HepG2 (cell line): ENCODE data around the gene ZBTB7B. TPM values are rescaled to one million over a fixed set of nuclear protein-coding genes. Genes with fewer than 3 reads are reported as not detected.

ENCODE experiments used
- DPF2 ChIP-seq: sonication (generic); formaldehyde crosslinking; IDR thresholded peaks from 2 replicates; pipeline ENCODE4 v1.4.0; 2020; ENCODE audit warnings: mild to moderate bottlenecking, low read depth, missing genetic modification reagents, borderline replicate concordance
- ELF4 ChIP-seq: sonication (generic); formaldehyde crosslinking; IDR thresholded peaks from 2 replicates; pipeline ENCODE4 v1.5.0; 2020; ENCODE audit warnings: missing genetic modification reagents, mild to moderate bottlenecking, moderate library complexity, borderline replicate concordance
- FOXM1 ChIP-seq: sonication (generic); formaldehyde crosslinking; IDR thresholded peaks from 2 replicates; pipeline ENCODE4 v1.5.0; 2020; ENCODE audit warnings: missing genetic modification reagents
- FOXO4 ChIP-seq: sonication (generic); formaldehyde crosslinking; conservative IDR thresholded peaks from 2 replicates; pipeline ENCODE4 v1.8.1; 2023; ENCODE audit warnings: missing genetic modification reagents
- HINFP ChIP-seq: sonication (generic); formaldehyde crosslinking; IDR thresholded peaks from 2 replicates; pipeline ENCODE4 v1.4.0; 2020; ENCODE audit warnings: low read depth, mild to moderate bottlenecking, missing genetic modification reagents
- IRF1 ChIP-seq: sonication (generic); formaldehyde crosslinking; IDR thresholded peaks from 2 replicates; pipeline ENCODE4 v1.4.0; 2020; ENCODE audit warnings: low read depth, mild to moderate bottlenecking, missing genetic modification reagents
- RAD21 ChIP-seq: fragments of 450-650 bp; formaldehyde crosslinking; IDR thresholded peaks from 2 replicates; pipeline ENCODE4 v1.5.0; 2020; ENCODE audit warnings: mild to moderate bottlenecking
- RBFOX2 ChIP-seq: fragments of 200-400 bp; formaldehyde crosslinking; IDR thresholded peaks from 2 replicates; pipeline ENCODE4 v1.6.1; 2017; ENCODE audit warnings: low read depth, mild to moderate bottlenecking, low read length
- SNAPC2 ChIP-seq: sonication (generic); formaldehyde crosslinking; IDR thresholded peaks from 2 replicates; pipeline ENCODE4 v1.8.1; 2022; ENCODE audit warnings: mild to moderate bottlenecking, missing genetic modification reagents
- SP5 ChIP-seq: IDR thresholded peaks from 2 replicates; pipeline ENCODE4 v1.6.1; 2016; ENCODE audit warnings: low read depth, borderline replicate concordance
- TBL1XR1 ChIP-seq: fragments of 150-350 bp; IDR thresholded peaks from 2 replicates; pipeline ENCODE4 v1.6.1; 2014; ENCODE audit warnings: borderline replicate concordance, low read length; ENCODE audit not compliant: partially characterized antibody
- TCF7L2 ChIP-seq: IDR thresholded peaks from 2 replicates; pipeline ENCODE4 v1.6.1; 2011; ENCODE audit warnings: mild to moderate bottlenecking, low read depth, low read length, moderate library complexity
- ZNF30 ChIP-seq: sonication (generic); formaldehyde crosslinking; IDR thresholded peaks from 2 replicates; pipeline ENCODE4 v1.5.0; 2020; ENCODE audit warnings: mild to moderate bottlenecking, missing genetic modification reagents
- ZNF33B ChIP-seq: sonication (generic); formaldehyde crosslinking; IDR thresholded peaks from 2 replicates; pipeline ENCODE4 v1.5.1; 2020; ENCODE audit warnings: mild to moderate bottlenecking, missing genetic modification reagents
- ZNF646 ChIP-seq: sonication (generic); formaldehyde crosslinking; IDR thresholded peaks from 2 replicates; pipeline ENCODE4 v1.9.0; 2021; ENCODE audit warnings: mild to moderate bottlenecking, missing genetic modification reagents
- ZNF7 ChIP-seq: IDR thresholded peaks from 2 replicates; pipeline ENCODE4 v1.6.1; 2016; ENCODE audit warnings: missing biosample characterization, missing genetic modification reagents
- ZNF737 ChIP-seq: sonication (generic); formaldehyde crosslinking; IDR thresholded peaks from 2 replicates; pipeline ENCODE4 v1.5.0; 2020; ENCODE audit warnings: missing genetic modification reagents, mild to moderate bottlenecking, borderline replicate concordance
- polyA plus RNA-seq, 8 experiments: library from polyadenylated mRNA; depleted of rRNA in 3 of 8; stranded (reverse) in 7 of 8; unstranded in 1 of 8; fragments of >200 nt; fragmentation: Illumina TruSeq in 4 of 8; extraction: Trizol in 4 of 8; gene quantifications; 2 replicates each; pipeline versions ENCODE4 v1.2.1 to v1.2.3, GENCODE V29; 2011 to 2016; ENCODE audit warnings: low read depth in 4 of 8, missing spikeins in 1 of 8, mixed read lengths in 1 of 8; ENCODE audit not compliant: insufficient read depth in 1 of 8
- total RNA-seq, 5 experiments: library from RNA; depleted of rRNA; stranded (reverse); fragments of >200 nt; fragmentation: Illumina TruSeq; extraction: Trizol; gene quantifications; 2 replicates each; pipeline ENCODE4 v1.2.3, GENCODE V29; 2016; ENCODE audit warnings: low read depth in 1 of 5

The ZBTB7B gene
- total and polyA plus RNA-seq, 2 of the 13 experiments (the other 11 are each of a cell fraction or from before 2014, with no cell fraction given) = 15.5 to 17.5 TPM

GRCh38 chr1:154999571-155000410 is 2.8 kb upstream of the ZBTB7B start (continued):
- no peak for TF ChIP-seq HINFP (CRISPR knock-in tag)
- TF ChIP-seq TCF7L2 = no peak
- TF ChIP-seq ZNF30 (CRISPR knock-in tag) = no peak
- no peak for TF ChIP-seq ZNF646 (CRISPR knock-in tag)
- 0 out of 2 replicates have a peak, but pooled peaks have one; percentile 11 for TF ChIP-seq FOXO4 (CRISPR knock-in tag)
- no peak for TF ChIP-seq DPF2
- peak; percentile 59; the same call in 1 of the 2 replicates for TF ChIP-seq SP5
- no peak for TF ChIP-seq ELF4
- no peak for TF ChIP-seq RAD21
- TF ChIP-seq ZNF33B = no peak
- TF ChIP-seq RBFOX2 = no peak; the same call in 1 of the 2 replicates
- no peak for TF ChIP-seq ZNF7 (CRISPR knock-in tag)
- TF ChIP-seq FOXM1 (CRISPR knock-in tag) = no peak
- no peak for TF ChIP-seq IRF1 (CRISPR knock-in tag)
- no peak for TF ChIP-seq ZNF737 (CRISPR knock-in tag)
- TF ChIP-seq SNAPC2 = no peak
- TF ChIP-seq TBL1XR1 = no peak
